Esophagus squamous epithelium (tissue), 5 donors: Measurements from ENCODE around the gene ZNF490. TPM values are rescaled to one million over a fixed set of nuclear protein-coding genes. Genes with fewer than 3 reads are reported as not detected.

Experiments
- DNase-seq: peaks from one replicate; lab custom pipeline; 2025; lab: John Stamatoyannopoulos, UW
- H3K27ac ChIP-seq, 4 donors: fragments of 200-600 bp; sonication (generic); one replicate each; pipeline ENCODE4 v1.5.1; 2016 to 2019; ENCODE audit warnings: mild to moderate bottlenecking in 1 of 4
- H3K27me3 ChIP-seq, 4 donors: fragments of 200-600 bp; sonication (generic); 1 replicate in 3 of 4; 2 replicates in 1 of 4; pipeline versions ENCODE4 v1.5.1 to v1.6.0; 2017 to 2021; ENCODE audit warnings: antibody characterized with exemption in 1 of 4
- H3K36me3 ChIP-seq, 3 donors: fragments of 200-600 bp; sonication (generic); one replicate each; pipeline ENCODE4 v1.5.1; 2016 to 2019
- H3K4me1 ChIP-seq, 3 donors: fragments of 200-600 bp; sonication (generic); one replicate each; pipeline ENCODE4 v1.5.1; 2017 to 2019
- H3K4me3 ChIP-seq, 4 donors: fragments of 200-600 bp; sonication (generic); 1 replicate in 3 of 4; 2 replicates in 1 of 4; pipeline ENCODE4 v1.5.1; 2016 to 2019; ENCODE audit warnings: mild to moderate bottlenecking in 2 of 4, moderate library complexity in 1 of 4
- H3K9me3 ChIP-seq, 3 donors: fragments of 200-600 bp; sonication (generic); one replicate each; pipeline ENCODE4 v1.5.1; 2016 to 2019
- CTCF ChIP-seq, 6 experiments: fragments of 450-650 bp in 4 of 6; fragments of 200-600 bp in 2 of 6; sonication (generic) in 2 of 6; IDR thresholded peaks; one replicate each; pipeline ENCODE4 v1.5.1; 2016 to 2019; ENCODE audit warnings: antibody characterized with exemption in 6 of 6, mild to moderate bottlenecking in 4 of 6, moderate library complexity in 4 of 6
- POLR2A ChIP-seq, 4 donors: fragments of 450-650 bp; IDR thresholded peaks; one replicate each; pipeline ENCODE4 v1.6.1; 2017; ENCODE audit warnings: antibody characterized with exemption in 4 of 4, mild to moderate bottlenecking in 4 of 4, moderate library complexity in 3 of 4
- WGBS, 2 donors: methylation state at CpG; one replicate each; pipeline ENCODE4 v1.1.5; 2018; 5-methylcytosine and 5-hydroxymethylcytosine counted together
- intact Hi-C: fragments of 100-400 bp; cut with DNase I; formaldehyde crosslinking; loops from one replicate; pipeline ENCODE4 v1.15.0; 2022
- total RNA-seq, 4 donors: library from RNA; depleted of rRNA; stranded (reverse); fragments of >200 nt; gene quantifications; one replicate each; pipeline ENCODE4 v1.1.0, GENCODE V29; 2016
- donor health status: DM: yes; HTN: yes; CAD: no.

The ZNF490 gene
- total RNA-seq, 4 donors from 2014 or later, result 2.5 to 6.7 (median 4.2) TPM

DNA sequence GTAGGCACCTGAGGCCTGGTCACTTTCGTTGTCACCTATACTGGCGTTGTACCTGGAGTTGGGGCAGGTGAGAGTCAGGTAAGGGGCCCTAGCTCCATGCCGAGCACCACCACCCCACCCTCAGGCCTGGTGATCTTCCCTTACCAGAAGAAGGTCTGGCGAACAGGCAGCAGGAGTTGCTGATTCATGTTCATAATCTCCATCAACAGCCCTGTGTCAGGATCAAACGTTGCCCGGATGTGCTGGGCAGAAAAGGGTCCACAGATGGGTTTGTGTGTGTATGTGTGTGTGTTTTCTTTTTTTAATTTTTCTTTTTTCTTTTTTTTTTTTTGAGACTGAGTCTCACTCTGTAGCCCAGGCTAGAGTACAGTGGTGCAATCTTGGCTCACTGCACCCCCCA is 41.6 kb upstream of the ZNF490 start:
- DNase-seq, result no peak
- Histone ChIP-seq H3K9me3 (no peaks in the 10 kb centered on the region), H3K4me3 (no peak overlapping the region), H3K36me3 (peaks cover 0 to 51% (median 4%) of the 10 kb centered on the region in 3 donors), H3K4me1 (peaks cover 11 to 14% (median 11%) of the 10 kb centered on the region in 3 donors), H3K27me3 (no peaks in the 10 kb centered on the region), H3K27ac (no peak overlapping the region)
- intact Hi-C loops, result no loop called here
- no peak for TF ChIP-seq POLR2A (IDR thresholded peaks at IDR 0.05)
- no peak for TF ChIP-seq CTCF (IDR thresholded peaks at IDR 0.05)
- WGBS, 2 donors, result 93 to 96% methylated on average over 5 to 6 of the region's 6 CpGs

DNA sequence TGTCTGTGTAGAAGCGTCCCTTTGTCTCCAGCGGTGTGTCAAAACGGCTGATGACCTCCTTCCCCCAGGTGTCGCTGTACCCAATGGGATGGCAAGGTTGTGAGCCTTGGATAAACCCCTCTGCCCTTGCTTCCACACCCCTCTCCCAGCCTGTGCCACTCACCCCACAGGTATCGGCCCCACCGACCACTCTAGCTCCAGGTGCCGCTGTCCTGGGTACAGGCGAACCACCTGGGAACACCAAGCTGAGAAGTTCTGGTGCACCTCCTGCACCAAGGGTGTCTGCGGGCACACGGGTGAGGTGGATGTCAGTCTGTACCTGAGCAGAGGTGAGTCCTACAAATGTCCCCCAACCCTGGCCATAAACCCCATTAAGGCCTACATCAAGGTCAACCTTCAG is 39.3 kb upstream of the ZNF490 start:
- intact Hi-C loops, result no loop called here
- Histone ChIP-seq H3K4me1 (peaks cover 11 to 15% (median 12%) of the 10 kb centered on the region in 3 donors), H3K36me3 (peaks cover 0 to 29% (median 4%) of the 10 kb centered on the region in 3 donors), H3K27ac (no peak overlapping the region), H3K27me3 (no peaks in the 10 kb centered on the region), H3K9me3 (no peaks in the 10 kb centered on the region), H3K4me3 (no peak overlapping the region)
- no peak for DNase-seq
- whole genome bisulfite sequencing, 2 donors, result 93 to 96% methylated on average over 6 to 10 of the region's 10 CpGs
- TF ChIP-seq POLR2A (IDR thresholded peaks at IDR 0.05) (no peak), CTCF (IDR thresholded peaks at IDR 0.05) (no peak)

DNA sequence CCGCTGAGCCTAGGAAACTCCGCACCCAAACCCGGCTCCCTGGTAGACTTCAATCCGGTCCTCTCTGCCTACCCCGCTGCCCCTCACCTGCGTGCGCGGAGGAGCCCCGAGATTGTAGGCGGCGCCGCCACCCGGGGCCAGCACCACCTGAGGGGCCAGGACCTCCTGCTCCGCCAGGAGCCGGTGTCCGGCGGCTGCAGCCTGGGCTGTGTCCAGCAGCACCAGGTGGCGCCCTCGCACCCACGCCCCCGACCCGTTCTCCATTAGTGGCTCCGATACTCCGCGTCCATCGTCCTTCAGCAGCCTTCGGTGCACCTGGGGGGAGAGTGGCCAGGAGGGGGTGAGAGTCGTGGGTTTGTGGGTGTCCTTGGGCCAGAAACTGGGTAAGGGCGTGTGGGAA is 37.5 kb upstream of the ZNF490 start:
- Histone ChIP-seq H3K9me3 (no peaks in the 10 kb centered on the region), H3K4me3 (peak overlapping the region in 3 of 4 donors; percentile 32 to 57 (median 35)), H3K4me1 (peaks cover 11 to 15% (median 12%) of the 10 kb centered on the region in 3 donors), H3K36me3 (peaks cover 0 to 17% (median 0%) of the 10 kb centered on the region in 3 donors), H3K27me3 (no peaks in the 10 kb centered on the region), H3K27ac (no peak overlapping the region)
- WGBS, 2 donors, result 11 to 24% methylated on average over 3 to 24 of the region's 29 CpGs
- DNase-seq, result no peak
- TF ChIP-seq CTCF (IDR thresholded peaks at IDR 0.05) (no peak), POLR2A (IDR thresholded peaks at IDR 0.05) (no peak)
- intact Hi-C loops, result no loop called here

DNA sequence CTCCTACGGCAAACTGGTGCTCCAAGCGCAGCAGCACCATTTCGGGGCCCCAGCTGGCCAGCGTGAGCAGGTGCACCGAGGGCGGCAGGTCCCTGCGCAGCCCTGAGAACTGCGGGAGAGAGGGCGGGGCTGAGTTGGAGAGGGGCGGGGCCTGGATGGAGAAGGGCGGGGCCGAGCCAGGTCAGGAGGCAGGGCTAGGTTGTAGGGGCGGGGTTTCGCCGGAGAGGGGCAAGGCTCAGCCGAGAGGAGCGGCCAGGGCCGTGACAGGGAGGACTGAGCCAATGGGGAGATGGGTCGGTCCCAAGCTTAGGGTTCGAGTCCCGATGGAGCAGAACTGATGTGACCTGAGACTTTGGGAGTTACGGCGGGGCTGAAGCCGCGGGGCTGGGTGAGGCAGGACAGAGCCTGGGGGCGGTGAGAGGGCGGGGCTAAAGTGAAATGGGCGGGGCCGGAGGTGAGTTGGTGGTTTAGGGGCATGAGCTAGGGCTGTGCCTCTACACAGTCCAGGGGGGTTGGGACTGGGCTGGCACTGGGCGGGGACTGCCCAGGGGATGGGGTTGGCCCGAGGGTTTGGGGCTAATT is 37.0 kb upstream of the ZNF490 start:
- DNase-seq, result no peak
- H3K4me3 ChIP-seq, result peak overlapping the region in 3 of 4 donors; percentile 32 to 57 (median 35)
- no peaks in the 10 kb centered on the region for H3K9me3 ChIP-seq
- peaks cover 0 to 16% (median 0%) of the 10 kb centered on the region in 3 donors for H3K36me3 ChIP-seq
- 18 to 23% methylated on average over 12 to 19 of the region's 31 CpGs for WGBS, 2 donors
- H3K27ac ChIP-seq, result no peak overlapping the region
- no peak for TF ChIP-seq CTCF (IDR thresholded peaks at IDR 0.05)
- TF ChIP-seq POLR2A (IDR thresholded peaks at IDR 0.05), result no peak
- H3K4me1 ChIP-seq, result peaks cover 11 to 15% (median 12%) of the 10 kb centered on the region in 3 donors
- H3K27me3 ChIP-seq, result no peaks in the 10 kb centered on the region
- intact Hi-C loops, result no loop called here

GRCh38 chr19:12647047-12647446 is 36.4 kb upstream of the ZNF490 start:
- H3K27ac ChIP-seq, result no peak overlapping the region
- no peaks in the 10 kb centered on the region for H3K9me3 ChIP-seq
- no peak for DNase-seq
- 61 to 71% methylated on average over 3 to 5 of the region's 8 CpGs for WGBS, 2 donors
- no peak for TF ChIP-seq POLR2A (IDR thresholded peaks at IDR 0.05)
- TF ChIP-seq CTCF (IDR thresholded peaks at IDR 0.05), result no peak
- no peaks in the 10 kb centered on the region for H3K27me3 ChIP-seq
- peaks cover 11 to 15% (median 12%) of the 10 kb centered on the region in 3 donors for H3K4me1 ChIP-seq
- peaks cover 0 to 11% (median 0%) of the 10 kb centered on the region in 3 donors for H3K36me3 ChIP-seq
- H3K4me3 ChIP-seq, result no peak overlapping the region
- intact Hi-C loops, result no loop called here
